B cell (primary cell): ENCODE results near the gene TMEM213. TPM values are rescaled to one million over a fixed set of nuclear protein-coding genes. Genes with fewer than 3 reads are reported as not detected.

Source experiments
- ATAC-seq: fragments of 200-7000 bp; cut with Tn5 transposase; one replicate; pipeline ENCODE4 v1.10.0; 2021; ENCODE audit warnings: low read depth, mild to moderate bottlenecking, moderate number of reproducible peaks, moderate library complexity
- CTCF ChIA-PET: fragments of 350-600 bp; sonication (Branson Sonifier 250); formaldehyde crosslinking; loops from one replicate; lab custom pipeline; 2021; ENCODE audit warnings: antibody characterized with exemption, inconsistent platforms; lab: Charles Lee
- POLR2A ChIA-PET: fragments of 350-600 bp; sonication (Branson Sonifier 250); formaldehyde crosslinking; loops from one replicate; lab custom pipeline; 2021; ENCODE audit warnings: antibody characterized with exemption; lab: Charles Lee
- DNase-seq: peaks from one replicate; pipeline ENCODE4 v3.0.0; 2013
- H2AFZ ChIP-seq: 2 replicates; pipeline ENCODE4 v1.6.1; 2012; ENCODE audit warnings: mild to moderate bottlenecking, low read depth, low read length; ENCODE audit not compliant: insufficient read depth, poor library complexity, severe bottlenecking
- H3K27ac ChIP-seq, 2 donors: 1 replicate in 1 of 2; 2 replicates in 1 of 2; pipeline ENCODE4 v1.5.1; 2012 to 2013; ENCODE audit warnings: low read length in 2 of 2, mild to moderate bottlenecking in 2 of 2, moderate library complexity in 1 of 2
- H3K27me3 ChIP-seq, 4 experiments: fragments of 200-600 bp in 1 of 4; sonication (generic) in 1 of 4; replicated peaks in 1 of 4; 1 replicate in 2 of 4; 2 replicates in 2 of 4; pipeline versions ENCODE4 v1.6.1 to v1.7.0; 2013 to 2016; ENCODE audit warnings: low read length in 3 of 4, mild to moderate bottlenecking in 2 of 4, mixed read lengths in 1 of 4, moderate library complexity in 1 of 4; ENCODE audit not compliant: insufficient read depth in 4 of 4, control insufficient read depth in 3 of 4; ENCODE audit errors: control extremely low read depth in 1 of 4
- H3K36me3 ChIP-seq, 2 experiments: replicated peaks in 1 of 2; 1 replicate in 1 of 2; 2 replicates in 1 of 2; pipeline versions ENCODE4 v1.6.1 to v1.7.1; 2013; ENCODE audit warnings: low read length in 1 of 2; ENCODE audit not compliant: insufficient read depth in 2 of 2, control insufficient read depth in 1 of 2; ENCODE audit errors: control extremely low read depth in 1 of 2, extremely low read depth in 1 of 2
- H3K4me1 ChIP-seq, 2 donors: fragments of 200-600 bp in 1 of 2; sonication (generic) in 1 of 2; 1 replicate in 1 of 2; 2 replicates in 1 of 2; pipeline versions ENCODE4 v1.5.1 to v1.6.1; 2013 to 2017; ENCODE audit warnings: low read length in 2 of 2; ENCODE audit not compliant: control insufficient read depth in 2 of 2, insufficient read depth in 2 of 2
- H3K4me2 ChIP-seq: replicated peaks from 2 replicates; pipeline ENCODE3; 2012; ENCODE audit warnings: mild to moderate bottlenecking, low read depth, low read length; ENCODE audit not compliant: poor library complexity, severe bottlenecking
- H3K4me3 ChIP-seq, 5 experiments: fragments of 200-600 bp in 1 of 5; sonication (generic) in 1 of 5; 1 replicate in 3 of 5; 2 replicates in 2 of 5; pipeline versions ENCODE4 v1.5.1 to v1.7.0; 2011 to 2016; ENCODE audit warnings: low read length in 4 of 5, mild to moderate bottlenecking in 4 of 5, low read depth in 2 of 5, control low read depth in 1 of 5, moderate library complexity in 1 of 5; ENCODE audit not compliant: insufficient read depth in 1 of 5; ENCODE audit errors: control extremely low read depth in 1 of 5, extremely low read depth in 1 of 5
- H3K79me2 ChIP-seq: fragments of 200-600 bp; sonication (generic); one replicate; pipeline ENCODE4 v1.6.0; 2016; ENCODE audit warnings: low read length; ENCODE audit not compliant: control insufficient read depth, insufficient read depth
- H3K9ac ChIP-seq: fragments of 200-600 bp; sonication (generic); 2 replicates; pipeline ENCODE4 v1.6.1; 2017; ENCODE audit warnings: mild to moderate bottlenecking, low read length, moderate library complexity
- H3K9me3 ChIP-seq, 3 donors: one replicate each; pipeline versions ENCODE4 v1.6.1 to v1.7.1; 2013; ENCODE audit warnings: low read length in 2 of 3; ENCODE audit not compliant: control insufficient read depth in 2 of 3, insufficient read depth in 1 of 3; ENCODE audit errors: control extremely low read depth in 1 of 3
- H4K20me1 ChIP-seq: 2 replicates; pipeline ENCODE4 v1.6.0; 2012; ENCODE audit warnings: mild to moderate bottlenecking, low read length; ENCODE audit not compliant: insufficient read depth, control insufficient read depth, poor library complexity, severe bottlenecking
- H3K27ac Mint-ChIP-seq: one replicate; pipeline ENCODE4 v1.8.0; 2021; ENCODE audit warnings: mixed read lengths
- H3K27me3 Mint-ChIP-seq: one replicate; pipeline ENCODE4 v1.8.0; 2021; ENCODE audit warnings: mixed read lengths
- H3K4me1 Mint-ChIP-seq: one replicate; pipeline ENCODE4 v1.8.0; 2021; ENCODE audit warnings: mixed read lengths
- H3K4me3 Mint-ChIP-seq: one replicate; pipeline ENCODE4 v1.8.0; 2021; ENCODE audit warnings: mixed read lengths
- H3K9me3 Mint-ChIP-seq: one replicate; pipeline ENCODE4 v1.8.0; 2022; ENCODE audit warnings: mixed read lengths; ENCODE audit not compliant: insufficient read depth
- CTCF ChIP-seq: fragments of 200-600 bp; IDR thresholded peaks from one replicate; pipeline ENCODE4 v1.8.0; 2022; ENCODE audit warnings: antibody characterized with exemption, mild to moderate bottlenecking
- EZH2 ChIP-seq: IDR thresholded peaks from 2 replicates; pipeline ENCODE4 v1.6.1; 2012; ENCODE audit warnings: borderline replicate concordance, low read depth, mild to moderate bottlenecking, moderate library complexity, low read length; ENCODE audit not compliant: insufficient read depth, poor library complexity, severe bottlenecking
- WGBS: methylation state at CpG from one replicate; pipeline ENCODE4 v1.1.5; 2013; ENCODE audit warnings: missing lambda C conversion rate; ENCODE audit not compliant: insufficient coverage; 5-methylcytosine and 5-hydroxymethylcytosine counted together
- intact Hi-C: fragments of 100-400 bp; cut with micrococcal nuclease; formaldehyde crosslinking; loops from one replicate; pipeline ENCODE4 v1.10.0; 2022
- polyA plus RNA-seq: library from polyadenylated mRNA; depleted of rRNA; stranded (reverse); fragments of >200 nt; gene quantifications from 2 replicates; pipeline ENCODE4 v1.2.3, GENCODE V29; 2012
- total RNA-seq, 2 donors: library from RNA; stranded (reverse); fragments of 120-200 nt in 1 of 2; gene quantifications; 1 replicate in 1 of 2; 2 replicates in 1 of 2; pipeline versions ENCODE4 v1.2.3 to v1.2.4, GENCODE V29; 2013 to 2022

TMEM213 gene
- total and polyA plus RNA-seq, 2 donors (not counting 1 experiment from before 2014, with no cell fraction given), result not detected

GRCh38 chr7:138829335-138829734 is 31.5 kb downstream of the TMEM213 start:
- TF ChIP-seq CTCF (no peak), EZH2 (no peak)

DNA sequence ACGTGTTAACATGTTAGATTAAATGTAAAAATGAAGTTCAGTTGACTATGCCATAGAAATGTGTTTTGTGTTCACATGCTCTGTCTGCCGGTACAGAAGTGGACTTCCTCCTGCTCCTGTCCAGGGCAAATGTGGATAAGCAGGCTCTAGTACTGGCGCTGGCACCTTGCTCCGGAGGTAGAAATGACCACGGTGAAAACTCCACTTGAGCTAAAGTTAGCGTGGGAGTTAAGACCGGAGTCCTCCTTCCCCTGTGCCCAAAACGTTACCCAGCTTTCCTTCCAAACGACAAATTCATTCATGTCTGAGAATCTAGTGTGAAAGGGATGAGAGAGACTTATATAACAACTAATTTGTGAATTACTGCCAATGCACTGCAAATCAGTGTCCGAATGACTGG is 35.2 kb downstream of the TMEM213 start:
- H3K27ac ChIP-seq, result no peak overlapping the region
- no peaks in the 10 kb centered on the region for H3K4me1 Mint-ChIP-seq
- ChIA-PET POLR2A (no interaction called here), CTCF (no interaction called here)
- no peak for ATAC-seq
- no peaks in the 10 kb centered on the region for H3K27me3 ChIP-seq
- no peak overlapping the region for H3K9ac ChIP-seq
- no peaks in the 10 kb centered on the region for H4K20me1 ChIP-seq
- H3K27me3 Mint-ChIP-seq, result peaks cover 18% of the 10 kb centered on the region
- H2AFZ ChIP-seq, result no peak overlapping the region
- H3K4me1 ChIP-seq, result no peaks in the 10 kb centered on the region
- no peak overlapping the region for H3K27ac Mint-ChIP-seq
- H3K4me3 ChIP-seq, result no peak overlapping the region
- intact Hi-C loops, result no loop called here
- no peaks in the 10 kb centered on the region for H3K9me3 Mint-ChIP-seq
- no peak overlapping the region for H3K4me3 Mint-ChIP-seq
- H3K79me2 ChIP-seq, result no peaks in the 10 kb centered on the region
- no peaks in the 10 kb centered on the region for H3K36me3 ChIP-seq
- 98% methylated on average over 8 of the region's 10 CpGs for WGBS
- H3K4me2 ChIP-seq, result no peak overlapping the region
- peaks cover 0 to 3% (median 0%) of the 10 kb centered on the region in 3 donors for H3K9me3 ChIP-seq
- TF ChIP-seq CTCF (no peak), EZH2 (no peak)
- no peak for DNase-seq

More at GRCh38 chr7:138829335-138829734, 31.5 kb downstream of the TMEM213 start:
- 77% methylated on average over 5 of the region's 11 CpGs for WGBS
- peaks cover 0 to 3% (median 0%) of the 10 kb centered on the region in 3 donors for H3K9me3 ChIP-seq
- H3K9ac ChIP-seq, result no peak overlapping the region
- Mint-ChIP-seq H3K4me1 (no peaks in the 10 kb centered on the region), H3K27me3 (peaks cover 14% of the 10 kb centered on the region), H3K27ac (no peak overlapping the region), H3K4me3 (no peak overlapping the region), H3K9me3 (no peaks in the 10 kb centered on the region)
- no peaks in the 10 kb centered on the region for H3K4me1 ChIP-seq
- H3K36me3 ChIP-seq, result no peaks in the 10 kb centered on the region
- no peak for DNase-seq
- no peak for ATAC-seq
- no peak overlapping the region for H3K27ac ChIP-seq
- CTCF ChIA-PET, result no interaction called here
- intact Hi-C loops, result no loop called here
- POLR2A ChIA-PET, result no interaction called here
- H4K20me1 ChIP-seq, result no peaks in the 10 kb centered on the region
- no peak overlapping the region for H2AFZ ChIP-seq
- no peak overlapping the region for H3K4me3 ChIP-seq
- no peaks in the 10 kb centered on the region for H3K27me3 ChIP-seq
- no peak overlapping the region for H3K4me2 ChIP-seq
- H3K79me2 ChIP-seq, result no peaks in the 10 kb centered on the region
